IMR-90 (cell line): Measurements from ENCODE around the gene NENF. TPM values are rescaled to one million over a fixed set of nuclear protein-coding genes. Genes with fewer than 3 reads are reported as not detected.

Source experiments
- ATAC-seq: fragments of 200-7000 bp; cut with Tn5 transposase; 2 replicates; pipeline ENCODE4 v1.9.1; 2020; ENCODE audit warnings: low read depth, mild to moderate bottlenecking, moderate library complexity
- BruUV-seq: library from RNA; stranded (reverse); fragments of 400-500 nt; replicated peaks from 2 replicates; lab custom pipeline; 2021; lab: Mats Ljungman, UMichigan
- CTCF ChIA-PET: fragments of 300-600 bp; formaldehyde crosslinking; extraction: SDS; loops from one replicate; lab custom pipeline; 2021; ENCODE audit warnings: antibody characterized with exemption; lab: Yijun Ruan, JAX
- POLR2A ChIA-PET: fragments of 300-600 bp; sonication (Branson Sonifier 250); formaldehyde crosslinking; loops from one replicate; lab custom pipeline; 2022; ENCODE audit warnings: antibody characterized with exemption; ENCODE audit not compliant: unreplicated experiment; lab: Charles Lee
- DNase-seq: peaks from one replicate; pipeline ENCODE4 v3.0.0; 2013
- H2AFZ ChIP-seq: replicated peaks from 2 replicates; pipeline ENCODE3; 2013; ENCODE audit warnings: low read length, mild to moderate bottlenecking; ENCODE audit not compliant: poor library complexity
- H2AK5ac ChIP-seq: 2 replicates; pipeline ENCODE4 v1.6.1; 2013; ENCODE audit warnings: low read depth, low read length, inconsistent platforms
- H2AK9ac ChIP-seq: replicated peaks from 2 replicates; pipeline ENCODE3; 2013; ENCODE audit warnings: mild to moderate bottlenecking, low read depth, low read length, moderate library complexity; ENCODE audit not compliant: poor library complexity
- H2BK120ac ChIP-seq: 2 replicates; pipeline ENCODE4 v1.6.1; 2013; ENCODE audit warnings: low read depth, low read length, inconsistent platforms
- H2BK15ac ChIP-seq: 3 replicates; pipeline ENCODE4 v1.6.1; 2013; ENCODE audit warnings: low read depth, low read length, inconsistent platforms
- H2BK20ac ChIP-seq: 2 replicates; pipeline ENCODE4 v1.6.1; 2013; ENCODE audit warnings: low read depth, mild to moderate bottlenecking, inconsistent platforms, low read length, moderate library complexity
- H2BK5ac ChIP-seq: 2 replicates; pipeline ENCODE4 v1.6.1; 2013; ENCODE audit warnings: mild to moderate bottlenecking, low read depth, low read length, inconsistent platforms; ENCODE audit not compliant: poor library complexity, severe bottlenecking
- H3K14ac ChIP-seq: replicated peaks from 2 replicates; pipeline ENCODE4 v1.6.1; 2013; ENCODE audit warnings: low read depth, low read length, inconsistent platforms
- H3K18ac ChIP-seq: 2 replicates; pipeline ENCODE4 v1.6.1; 2013; ENCODE audit warnings: low read depth, low read length, control low read depth
- H3K23ac ChIP-seq: 2 replicates; pipeline ENCODE4 v1.6.1; 2013; ENCODE audit warnings: low read depth, low read length, inconsistent platforms
- H3K27ac ChIP-seq: 2 replicates; pipeline ENCODE4 v1.5.1; 2013; ENCODE audit warnings: mild to moderate bottlenecking, control low read depth, low read length; ENCODE audit not compliant: insufficient read depth
- H3K27me3 ChIP-seq: 2 replicates; pipeline ENCODE4 v1.6.1; 2013; ENCODE audit warnings: low read length; ENCODE audit not compliant: control insufficient read depth, insufficient read depth
- H3K36me3 ChIP-seq: 2 replicates; pipeline ENCODE4 v1.6.1; 2013; ENCODE audit warnings: low read length, mixed read lengths; ENCODE audit not compliant: control insufficient read depth, insufficient read depth
- H3K4ac ChIP-seq: 2 replicates; pipeline ENCODE4 v1.6.1; 2013; ENCODE audit warnings: low read depth, low read length, inconsistent platforms
- H3K4me1 ChIP-seq: 2 replicates; pipeline ENCODE4 v1.6.1; 2013; ENCODE audit warnings: low read length, mixed read lengths; ENCODE audit not compliant: control insufficient read depth, insufficient read depth
- H3K4me2 ChIP-seq: 2 replicates; pipeline ENCODE4 v1.6.1; 2013; ENCODE audit warnings: low read depth, mild to moderate bottlenecking, control low read depth, low read length, moderate library complexity
- H3K4me3 ChIP-seq: 2 replicates; pipeline ENCODE4 v1.5.1; 2013; ENCODE audit warnings: low read depth, mild to moderate bottlenecking, control low read depth, low read length, moderate library complexity; ENCODE audit not compliant: insufficient read depth
- H3K56ac ChIP-seq: 2 replicates; pipeline ENCODE4 v1.6.1; 2013; ENCODE audit warnings: low read length, inconsistent platforms; ENCODE audit not compliant: insufficient read depth; ENCODE audit errors: extremely low read depth
- H3K79me1 ChIP-seq, 2 experiments: 2 replicates each; pipeline ENCODE4 v1.6.1; 2013; ENCODE audit warnings: low read length in 2 of 2, inconsistent platforms in 1 of 2, low read depth in 1 of 2
- H3K9ac ChIP-seq: 2 replicates; pipeline ENCODE4 v1.6.1; 2013; ENCODE audit warnings: low read depth, low read length, control low read depth
- H3K9me1 ChIP-seq: 2 replicates; pipeline ENCODE4 v1.6.1; 2013; ENCODE audit warnings: low read length, inconsistent platforms; ENCODE audit not compliant: insufficient read depth
- H3K9me3 ChIP-seq: 2 replicates; pipeline ENCODE4 v1.6.1; 2013; ENCODE audit warnings: low read length; ENCODE audit not compliant: control insufficient read depth, insufficient read depth
- H4K20me1 ChIP-seq: 2 replicates; pipeline ENCODE4 v1.6.1; 2013; ENCODE audit warnings: low read length, inconsistent platforms; ENCODE audit not compliant: insufficient read depth
- H4K5ac ChIP-seq: 2 replicates; pipeline ENCODE4 v1.6.1; 2013; ENCODE audit warnings: mild to moderate bottlenecking, low read depth, low read length, control low read depth
- H4K8ac ChIP-seq, 2 experiments: 2 replicates each; pipeline ENCODE4 v1.6.1; 2013; ENCODE audit warnings: low read depth in 2 of 2, low read length in 2 of 2, control low read depth in 1 of 2, inconsistent platforms in 1 of 2
- H4K91ac ChIP-seq: 2 replicates; pipeline ENCODE4 v1.6.1; 2013; ENCODE audit warnings: low read depth, low read length, inconsistent platforms; ENCODE audit not compliant: insufficient read depth
- BHLHE40 ChIP-seq: fragments of 150-350 bp; IDR thresholded peaks from 2 replicates; pipeline ENCODE4 v1.6.1; 2016; ENCODE audit warnings: mild to moderate bottlenecking, low read depth, low read length
- CEBPB ChIP-seq: IDR thresholded peaks from 2 replicates; pipeline ENCODE4 v1.6.1; 2012; ENCODE audit warnings: low read depth, low read length, improper control_type of control experiment
- CHD1 ChIP-seq: IDR thresholded peaks from 2 replicates; pipeline ENCODE4 v1.6.1; 2012; ENCODE audit warnings: low read depth, low read length, improper control_type of control experiment
- FOS ChIP-seq: fragments of 150-350 bp; IDR thresholded peaks from 2 replicates; pipeline ENCODE4 v1.6.1; 2016; ENCODE audit warnings: low read depth, low read length
- MAFK ChIP-seq: IDR thresholded peaks from 2 replicates; pipeline ENCODE4 v1.6.1; 2012; ENCODE audit warnings: low read depth, low read length, improper control_type of control experiment
- MAZ ChIP-seq: IDR thresholded peaks from 2 replicates; pipeline ENCODE4 v1.6.1; 2012; ENCODE audit warnings: low read depth, mild to moderate bottlenecking, low read length, improper control_type of control experiment, moderate library complexity, borderline replicate concordance
- MXI1 ChIP-seq: IDR thresholded peaks from 2 replicates; pipeline ENCODE4 v1.6.1; 2012; ENCODE audit warnings: low read depth, mild to moderate bottlenecking, low read length, moderate library complexity, borderline replicate concordance
- NFE2L2 ChIP-seq: fragments of 150-350 bp; IDR thresholded peaks from 2 replicates; pipeline ENCODE4 v1.6.1; 2016; ENCODE audit warnings: low read depth, mild to moderate bottlenecking, low read length
- POLR2A ChIP-seq: IDR thresholded peaks from 2 replicates; pipeline ENCODE4 v1.6.1; 2012; ENCODE audit warnings: mild to moderate bottlenecking, low read depth, low read length
- RAD21 ChIP-seq: IDR thresholded peaks from 2 replicates; pipeline ENCODE4 v1.6.1; 2012; ENCODE audit warnings: low read length, improper control_type of control experiment
- RCOR1 ChIP-seq: IDR thresholded peaks from 2 replicates; pipeline ENCODE4 v1.6.1; 2012; ENCODE audit warnings: mild to moderate bottlenecking, low read length, improper control_type of control experiment; ENCODE audit not compliant: insufficient replicate concordance
- SMC3 ChIP-seq: fragments of 150-350 bp; IDR thresholded peaks from 2 replicates; pipeline ENCODE4 v1.6.1; 2016; ENCODE audit warnings: low read depth, mild to moderate bottlenecking, antibody characterized with exemption, low read length, moderate library complexity
- WGBS, 2 experiments: methylation state at CpG; one replicate each; pipeline versions ENCODE4 v1.1.5 to v1.1.7; 2013; ENCODE audit warnings: missing lambda C conversion rate in 2 of 2; ENCODE audit not compliant: insufficient read length in 1 of 2; ENCODE audit errors: extremely low coverage in 2 of 2; 5-methylcytosine and 5-hydroxymethylcytosine counted together
- dilution Hi-C: fragments of 300-500 bp; cut with HindIII; formaldehyde crosslinking; loops from one replicate; pipeline ENCODE4 v1.14.3; 2018; ENCODE audit warnings: low sequenced_read_pairs; ENCODE audit not compliant: unreplicated experiment
- in situ Hi-C: fragments of 300-500 bp; cut with MboI; formaldehyde crosslinking; loops from 3 replicates; pipeline ENCODE4 v1.14.3; 2019; ENCODE audit warnings: low sequenced_read_pairs, inconsistent platforms, mixed read lengths
- intact Hi-C: fragments of 100-400 bp; cut with micrococcal nuclease; formaldehyde crosslinking; loops from 2 replicates; pipeline ENCODE4 v1.10.0; 2022
- polyA plus RNA-seq, 3 experiments: library from polyadenylated mRNA; depleted of rRNA; stranded (reverse); fragments of >200 nt; gene quantifications; 2 replicates each; pipeline ENCODE4 v1.2.3, GENCODE V29; 2012; ENCODE audit warnings: low replicate concordance in 1 of 3
- total RNA-seq: library from RNA; depleted of rRNA; stranded (reverse); fragments of >200 nt; gene quantifications from 2 replicates; pipeline ENCODE4 v1.2.3, GENCODE V29; 2012
- TF ChIP-seq, protein P1 (sequence below): conservative IDR thresholded peaks from 2 replicates; pipeline ENCODE4 v1.5.1; 2012; ENCODE audit warnings: mild to moderate bottlenecking, low read depth, low read length, improper control_type of control experiment
- TF ChIP-seq, protein P2 (sequence below): fragments of 150-350 bp; IDR thresholded peaks from 2 replicates; pipeline ENCODE4 v1.6.1; 2016; ENCODE audit warnings: low read depth, mild to moderate bottlenecking, low read length, moderate library complexity, borderline replicate concordance

NENF gene
- total and polyA plus RNA-seq, 2 of the 4 experiments (the other 2 are of a cell fraction) = 16.0 to 40.4 TPM

DNA sequence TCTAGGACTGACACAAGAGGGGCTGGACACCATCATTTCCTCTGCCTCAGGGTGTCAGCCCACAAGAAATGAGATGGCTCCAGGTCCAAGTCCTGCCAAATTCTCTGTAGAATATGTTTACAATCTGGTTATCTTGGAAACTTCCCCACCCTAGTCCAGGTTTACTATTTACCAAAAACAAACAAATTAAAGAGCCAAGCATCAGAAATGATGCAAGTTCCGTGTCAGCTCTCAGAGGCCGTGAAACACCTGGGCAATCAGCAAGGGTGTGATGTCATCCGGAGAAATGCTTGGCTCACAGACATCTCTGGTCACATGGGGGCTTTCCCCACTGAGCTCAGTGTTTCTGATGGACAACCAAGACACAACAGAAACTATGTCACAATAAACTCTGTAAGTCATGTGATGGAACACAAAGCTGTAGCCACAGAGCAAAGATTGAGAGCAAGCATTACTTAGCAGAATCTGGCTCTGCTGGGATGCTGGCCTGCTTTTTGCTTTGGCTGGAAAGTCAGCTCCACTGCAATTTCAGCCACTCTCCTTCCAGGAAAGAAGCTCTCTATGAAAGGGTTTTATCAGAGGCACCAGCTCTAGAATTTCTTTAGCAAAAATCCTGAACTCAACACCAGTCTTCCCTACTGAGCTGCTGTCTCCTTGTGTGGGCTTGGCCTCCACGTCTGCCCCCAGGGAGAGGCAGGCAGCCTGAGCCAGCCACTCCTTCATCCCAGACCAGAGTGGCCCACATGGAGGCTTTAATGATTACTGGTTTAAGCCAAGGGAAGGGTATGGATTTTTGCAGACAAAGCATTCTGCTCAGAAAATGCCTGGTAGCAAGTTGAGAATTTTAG lies 55.9 kb downstream of the NENF start:
- Histone ChIP-seq H3K18ac (peak overlapping the region; percentile 6; the same call in 1 of the 2 replicates), H3K4ac (peak overlapping the region; percentile 23; the same call in 1 of the 2 replicates), H3K4me3 (no peak overlapping the region), H3K9me3 (no peaks in the 10 kb centered on the region), H2BK5ac (no peak overlapping the region), H2AK5ac (peak overlapping the region; percentile 55; the same call in 1 of the 2 replicates), H2AK9ac (no peak overlapping the region), H3K4me1 (peaks cover 15% of the 10 kb centered on the region), H3K27ac (peak overlapping the region; percentile 40; the same call in 1 of the 2 replicates), H3K79me1 (no peaks in the 10 kb centered on the region), H3K9ac (no peak overlapping the region), H4K20me1 (peaks cover 6% of the 10 kb centered on the region; the same call in 1 of the 2 replicates), H2BK20ac (0 out of 2 replicates have a peak overlapping the region, but pooled peaks have one; percentile 2), H4K5ac (peak overlapping the region; percentile 0; the same call in 1 of the 2 replicates), H3K9me1 (peaks cover 17% of the 10 kb centered on the region; the same call in 1 of the 2 replicates), H3K27me3 (no peaks in the 10 kb centered on the region), H4K91ac (no peak overlapping the region), H2BK120ac (peak overlapping the region; percentile 59; the same call in 1 of the 2 replicates), H2BK15ac (no peak overlapping the region), H3K23ac (0 out of 2 replicates have a peak overlapping the region, but pooled peaks have one; percentile 12), H3K36me3 (no peaks in the 10 kb centered on the region), H4K8ac (peak overlapping the region in 1 of 2 experiments; percentile 1; a peak in 1 of 4 replicates), H2AFZ (peak overlapping the region; percentile 19), H3K4me2 (no peak overlapping the region), H3K56ac (no peak overlapping the region), H3K14ac (peak overlapping the region; percentile 62)
- in situ Hi-C loops (no loop called here), intact Hi-C loops (no loop called here), dilution Hi-C loops (no loop called here)
- CTCF ChIA-PET = interaction anchor here (0.6 to 2.0 kb wide), 3 partner anchors 10 to 184 kb away, joined by 3 to 8 read pairs (median 4); no protein-coding TSS in a partner anchor
- BruUV-seq = no TSS peak
- 80% methylated on average over 1 of the region's 4 CpGs; no CpG with 5 or more reads in 1 of the 2 experiments for WGBS, 2 experiments
- peak; percentile 97 for DNase-seq
- POLR2A ChIA-PET = no interaction called here
- peak; percentile 15 for ATAC-seq
- TF ChIP-seq RAD21 = 0 out of 2 replicates have a peak, but pooled peaks have one; percentile 5
- peak; percentile 94 for TF ChIP-seq CEBPB
- no peak for TF ChIP-seq SMC3
- TF ChIP-seq FOS = peak; percentile 77
- TF ChIP-seq MAZ = no peak
- no peak for TF ChIP-seq MXI1
- TF ChIP-seq, protein P1, sequence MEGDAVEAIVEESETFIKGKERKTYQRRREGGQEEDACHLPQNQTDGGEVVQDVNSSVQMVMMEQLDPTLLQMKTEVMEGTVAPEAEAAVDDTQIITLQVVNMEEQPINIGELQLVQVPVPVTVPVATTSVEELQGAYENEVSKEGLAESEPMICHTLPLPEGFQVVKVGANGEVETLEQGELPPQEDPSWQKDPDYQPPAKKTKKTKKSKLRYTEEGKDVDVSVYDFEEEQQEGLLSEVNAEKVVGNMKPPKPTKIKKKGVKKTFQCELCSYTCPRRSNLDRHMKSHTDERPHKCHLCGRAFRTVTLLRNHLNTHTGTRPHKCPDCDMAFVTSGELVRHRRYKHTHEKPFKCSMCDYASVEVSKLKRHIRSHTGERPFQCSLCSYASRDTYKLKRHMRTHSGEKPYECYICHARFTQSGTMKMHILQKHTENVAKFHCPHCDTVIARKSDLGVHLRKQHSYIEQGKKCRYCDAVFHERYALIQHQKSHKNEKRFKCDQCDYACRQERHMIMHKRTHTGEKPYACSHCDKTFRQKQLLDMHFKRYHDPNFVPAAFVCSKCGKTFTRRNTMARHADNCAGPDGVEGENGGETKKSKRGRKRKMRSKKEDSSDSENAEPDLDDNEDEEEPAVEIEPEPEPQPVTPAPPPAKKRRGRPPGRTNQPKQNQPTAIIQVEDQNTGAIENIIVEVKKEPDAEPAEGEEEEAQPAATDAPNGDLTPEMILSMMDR = no peak
- no peak for TF ChIP-seq CHD1
- no peak; the same call in 1 of the 2 replicates for TF ChIP-seq MAFK
- TF ChIP-seq RCOR1 = no peak
- no peak for TF ChIP-seq POLR2A
- peak; percentile 92 for TF ChIP-seq NFE2L2
- peak; percentile 45 for TF ChIP-seq BHLHE40
- TF ChIP-seq, protein P2, sequence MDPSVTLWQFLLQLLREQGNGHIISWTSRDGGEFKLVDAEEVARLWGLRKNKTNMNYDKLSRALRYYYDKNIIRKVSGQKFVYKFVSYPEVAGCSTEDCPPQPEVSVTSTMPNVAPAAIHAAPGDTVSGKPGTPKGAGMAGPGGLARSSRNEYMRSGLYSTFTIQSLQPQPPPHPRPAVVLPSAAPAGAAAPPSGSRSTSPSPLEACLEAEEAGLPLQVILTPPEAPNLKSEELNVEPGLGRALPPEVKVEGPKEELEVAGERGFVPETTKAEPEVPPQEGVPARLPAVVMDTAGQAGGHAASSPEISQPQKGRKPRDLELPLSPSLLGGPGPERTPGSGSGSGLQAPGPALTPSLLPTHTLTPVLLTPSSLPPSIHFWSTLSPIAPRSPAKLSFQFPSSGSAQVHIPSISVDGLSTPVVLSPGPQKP = no peak
